CD4-positive, alpha-beta T cell treated with Interleukin-6 at 100 ng/mL for 8 hours (primary cell): ENCODE results near the gene PDE6A.
"Not testable (repeated sequence)": the region's sequence is repeated elsewhere in the genome, so short reads cannot be mapped to it uniquely, and the experiment has no call there.

Source experiments
- DNase-seq: peaks from one replicate; pipeline ENCODE4 v3.0.0-alpha.2; 2020; ENCODE audit warnings: mixed read lengths, low spot score

PDE6A gene

GRCh38 chr5:149951138-149951749 lies 6.7 kb upstream of the PDE6A start:
- no peak for DNase-seq

- no peak for DNase-seq
Observed at GRCh38 chr5:149948993-149949392, 4.4 kb upstream of the PDE6A start.

- no peak for DNase-seq
Observed at GRCh38 chr5:149946118-149946517, 1.5 kb upstream of the PDE6A start.

GRCh38 chr5:149943177-149943949 lies 1.2 kb downstream of the PDE6A start:
- not testable (repeated sequence) for DNase-seq

GRCh38 chr5:149942741-149943169 lies 1.8 kb downstream of the PDE6A start:
- not testable (repeated sequence) for DNase-seq

- DNase-seq = no peak
Observed at GRCh38 chr5:149942199-149942598, 2.4 kb downstream of the PDE6A start.

- DNase-seq = no peak
Observed at GRCh38 chr5:149941795-149942194, 2.8 kb downstream of the PDE6A start.

- no peak for DNase-seq
Observed at GRCh38 chr5:149940941-149941644, 3.5 kb downstream of the PDE6A start.

- DNase-seq = no peak
Observed at GRCh38 chr5:149940077-149940574, 4.5 kb downstream of the PDE6A start.

GRCh38 chr5:149939546-149939945 lies 5.0 kb downstream of the PDE6A start:
- no peak for DNase-seq

GRCh38 chr5:149938791-149939358 lies 5.7 kb downstream of the PDE6A start:
- no peak for DNase-seq

- DNase-seq = no peak
Observed at GRCh38 chr5:149938279-149938678, 6.3 kb downstream of the PDE6A start.

- no peak for DNase-seq
Observed at GRCh38 chr5:149937610-149938009, 7.0 kb downstream of the PDE6A start.

GRCh38 chr5:149936700-149937091 lies 7.9 kb downstream of the PDE6A start:
- no peak for DNase-seq

GRCh38 chr5:149936044-149936699 lies 8.4 kb downstream of the PDE6A start:
- no peak for DNase-seq

GRCh38 chr5:149935431-149935901 lies 9.1 kb downstream of the PDE6A start:
- DNase-seq = no peak

- no peak for DNase-seq
Observed at GRCh38 chr5:149932445-149933350, 11.9 kb downstream of the PDE6A start.

- DNase-seq = no peak
Observed at GRCh38 chr5:149931992-149932436, 12.6 kb downstream of the PDE6A start.

GRCh38 chr5:149930749-149931574 lies 13.6 kb downstream of the PDE6A start:
- DNase-seq = no peak
